GM12874 (cell line): ENCODE data around the gene POMGNT2.

Experiments used
- TF ChIP-seq, protein P1 (sequence below): IDR thresholded peaks from 2 replicates; pipeline ENCODE4 v1.5.1; 2011; ENCODE audit warnings: low read depth, mild to moderate bottlenecking, control low read depth, low read length, moderate library complexity; ENCODE audit not compliant: insufficient read depth

Gene POMGNT2

GRCh38 chr3:43036621-43037423, 69.1 kb downstream of the POMGNT2 start:
- TF ChIP-seq, protein P1, sequence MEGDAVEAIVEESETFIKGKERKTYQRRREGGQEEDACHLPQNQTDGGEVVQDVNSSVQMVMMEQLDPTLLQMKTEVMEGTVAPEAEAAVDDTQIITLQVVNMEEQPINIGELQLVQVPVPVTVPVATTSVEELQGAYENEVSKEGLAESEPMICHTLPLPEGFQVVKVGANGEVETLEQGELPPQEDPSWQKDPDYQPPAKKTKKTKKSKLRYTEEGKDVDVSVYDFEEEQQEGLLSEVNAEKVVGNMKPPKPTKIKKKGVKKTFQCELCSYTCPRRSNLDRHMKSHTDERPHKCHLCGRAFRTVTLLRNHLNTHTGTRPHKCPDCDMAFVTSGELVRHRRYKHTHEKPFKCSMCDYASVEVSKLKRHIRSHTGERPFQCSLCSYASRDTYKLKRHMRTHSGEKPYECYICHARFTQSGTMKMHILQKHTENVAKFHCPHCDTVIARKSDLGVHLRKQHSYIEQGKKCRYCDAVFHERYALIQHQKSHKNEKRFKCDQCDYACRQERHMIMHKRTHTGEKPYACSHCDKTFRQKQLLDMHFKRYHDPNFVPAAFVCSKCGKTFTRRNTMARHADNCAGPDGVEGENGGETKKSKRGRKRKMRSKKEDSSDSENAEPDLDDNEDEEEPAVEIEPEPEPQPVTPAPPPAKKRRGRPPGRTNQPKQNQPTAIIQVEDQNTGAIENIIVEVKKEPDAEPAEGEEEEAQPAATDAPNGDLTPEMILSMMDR: no peak

DNA sequence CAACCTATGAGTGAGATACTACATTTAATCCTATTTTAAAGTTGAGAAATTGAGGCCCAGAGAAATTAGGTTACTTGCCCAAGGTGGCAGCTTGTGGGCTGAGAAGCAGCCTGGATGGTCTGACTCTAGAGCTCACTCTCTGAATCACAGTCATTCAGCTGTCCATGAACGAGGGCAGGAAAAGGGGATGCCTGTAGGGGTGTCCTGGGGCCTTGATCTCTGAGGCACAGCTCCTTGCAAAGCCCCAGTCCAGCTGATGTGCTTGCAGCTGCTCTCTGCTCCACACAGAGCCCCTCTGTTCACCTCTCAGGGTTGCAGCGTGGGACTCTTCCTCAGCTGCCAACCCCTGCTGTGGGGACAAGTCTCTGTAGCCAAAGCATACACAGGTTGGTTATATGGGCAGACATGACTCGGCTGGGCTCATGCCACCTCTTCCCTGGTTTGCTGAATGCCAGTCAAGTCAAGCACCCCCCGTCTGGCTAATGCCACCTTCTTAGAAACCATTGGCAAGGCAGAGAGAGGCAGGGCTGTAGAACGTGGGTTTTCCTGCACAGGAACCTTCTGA, 70.0 kb downstream of the POMGNT2 start:
- TF ChIP-seq, protein P1: no peak

- TF ChIP-seq, protein P1: no peak
Observed at GRCh38 chr3:43034911-43035310, 71.0 kb downstream of the POMGNT2 start.

DNA sequence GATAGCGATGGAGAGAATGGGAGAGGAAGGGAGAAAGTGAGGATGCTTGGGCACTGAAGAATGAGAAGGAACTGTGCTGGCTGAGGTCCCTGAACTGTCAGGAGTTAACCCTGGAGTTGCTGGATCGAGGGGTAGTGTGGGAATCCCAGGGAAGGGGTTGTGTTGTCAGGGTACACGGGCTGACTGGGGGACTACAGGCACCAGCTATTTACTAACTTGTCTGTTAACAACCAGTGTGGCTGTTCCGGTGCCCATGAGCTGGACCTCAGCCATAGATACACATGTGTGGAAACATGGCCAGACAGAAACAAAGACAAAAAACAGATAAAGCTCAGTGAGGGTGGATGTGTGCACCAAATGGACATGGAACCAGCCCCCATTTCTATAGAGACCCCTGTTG, 71.7 kb downstream of the POMGNT2 start:
- TF ChIP-seq, protein P1: no peak

DNA sequence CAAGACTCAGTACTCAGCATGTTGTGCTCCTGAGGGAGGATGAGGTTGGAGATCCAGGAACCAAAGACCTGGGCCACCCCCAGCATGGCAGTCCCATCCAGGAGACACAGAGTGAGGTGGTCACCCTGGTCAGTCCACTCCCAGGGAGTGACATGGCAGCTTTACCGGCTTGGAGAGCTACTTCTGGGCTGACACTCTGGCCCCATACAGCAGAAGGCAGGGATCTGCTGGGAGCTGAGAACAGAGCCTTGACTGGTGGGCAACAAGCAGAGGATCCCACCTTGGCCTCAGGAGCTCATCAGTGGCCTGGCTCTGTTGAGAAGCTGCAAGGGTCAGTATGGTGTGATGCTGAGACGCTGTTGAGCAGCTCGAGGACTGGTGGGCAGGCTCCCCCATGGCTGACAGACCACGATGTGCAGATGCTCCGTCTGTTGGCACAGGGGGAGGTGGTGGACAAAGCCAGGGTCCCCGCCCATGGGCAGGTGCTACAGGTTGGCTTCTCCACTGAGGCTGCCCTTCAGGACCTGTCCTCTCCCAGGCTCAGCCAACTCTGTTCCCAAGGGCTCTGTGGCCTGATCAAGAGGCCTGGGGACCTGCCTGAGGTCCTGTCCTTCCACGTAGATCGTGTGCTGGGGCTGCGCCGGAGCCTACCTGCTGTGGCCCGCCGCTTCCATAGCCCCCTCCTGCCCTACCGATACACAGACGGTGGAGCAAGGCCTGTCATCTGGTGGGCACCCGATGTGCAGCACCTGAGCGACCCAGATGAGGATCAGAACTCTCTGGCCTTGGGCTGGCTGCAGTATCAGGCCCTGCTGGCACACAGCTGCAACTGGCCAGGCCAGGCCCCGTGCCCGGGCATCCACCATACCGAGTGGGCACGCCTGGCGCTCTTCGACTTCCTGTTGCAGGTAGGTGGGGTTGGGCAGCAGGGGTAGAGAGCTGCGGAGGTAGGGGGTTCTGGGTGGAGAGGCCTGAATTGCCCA, 72.9 kb downstream of the POMGNT2 start:
- TF ChIP-seq, protein P1: no peak

- TF ChIP-seq, protein P1: no peak
Observed at GRCh38 chr3:43031889-43032545, 73.9 kb downstream of the POMGNT2 start.
